HEK293 (cell line): Measurements from ENCODE around the gene CACNB3.

ENCODE experiments used
- CTCF ChIA-PET: fragments of 350-600 bp; formaldehyde crosslinking; extraction: SDS; loops from one replicate; lab custom pipeline; 2021; ENCODE audit warnings: antibody characterized with exemption; lab: Yijun Ruan, JAX
- POLR2A ChIA-PET: fragments of 300-600 bp; formaldehyde crosslinking; extraction: SDS; loops from one replicate; lab custom pipeline; 2020; ENCODE audit warnings: antibody characterized with exemption, inconsistent platforms; lab: Yijun Ruan, JAX
- H3K27ac ChIP-seq: fragments of 200-500 bp; sonication (Bioruptor generic); 2 replicates; pipeline ENCODE4 v1.5.1; 2014; ENCODE audit warnings: low read depth, low read length, control low read depth, inconsistent platforms; ENCODE audit errors: extremely low read depth
- H3K36me3 ChIP-seq, 2 experiments: fragments of 200-500 bp in 1 of 2; sonication (Bioruptor generic) in 1 of 2; 1 replicate in 1 of 2; 2 replicates in 1 of 2; pipeline ENCODE4 v1.5.1; 2014 to 2017; ENCODE audit warnings: inconsistent platforms in 2 of 2, low read length in 2 of 2; ENCODE audit not compliant: control insufficient read depth in 2 of 2, insufficient read depth in 1 of 2
- H3K4me1 ChIP-seq: fragments of 200-500 bp; sonication (Bioruptor generic); 2 replicates; pipeline ENCODE4 v1.5.1; 2014; ENCODE audit warnings: mild to moderate bottlenecking, low read length, inconsistent platforms; ENCODE audit not compliant: control insufficient read depth, insufficient read depth
- H3K4me3 ChIP-seq: 2 replicates; pipeline ENCODE4 v1.5.1; 2011; ENCODE audit warnings: low read depth, mild to moderate bottlenecking, control low read depth, low read length, moderate library complexity
- H3K9me3 ChIP-seq: fragments of 200-500 bp; sonication (Bioruptor generic); 2 replicates; pipeline ENCODE4 v1.5.1; 2014; ENCODE audit warnings: low read depth, low read length, inconsistent platforms; ENCODE audit not compliant: control insufficient read depth, insufficient read depth
- KLF9 ChIP-seq: fragments of 450-650 bp; formaldehyde crosslinking; IDR thresholded peaks from 2 replicates; pipeline ENCODE4 v1.5.1; 2016; ENCODE audit warnings: missing biosample characterization, missing genetic modification characterization, low read depth
- OSR2 ChIP-seq: fragments of 450-650 bp; formaldehyde crosslinking; IDR thresholded peaks from 2 replicates; pipeline ENCODE4 v1.5.1; 2016; ENCODE audit warnings: missing biosample characterization, missing genetic modification characterization
- PRDM1 ChIP-seq: fragments of 450-650 bp; formaldehyde crosslinking; IDR thresholded peaks from 2 replicates; pipeline ENCODE4; 2016; ENCODE audit warnings: missing biosample characterization, missing genetic modification characterization
- TRIM28 ChIP-seq: IDR thresholded peaks from 2 replicates; pipeline ENCODE4 v1.6.1; 2011; ENCODE audit warnings: low read length, control low read depth, borderline replicate concordance
- ZBTB17 ChIP-seq: fragments of 450-650 bp; formaldehyde crosslinking; IDR thresholded peaks from 2 replicates; pipeline ENCODE4 v1.5.1; 2016; ENCODE audit warnings: missing biosample characterization, missing genetic modification characterization
- ZBTB48 ChIP-seq: fragments of 450-650 bp; formaldehyde crosslinking; IDR thresholded peaks from 2 replicates; pipeline ENCODE4 v1.5.1; 2016; ENCODE audit warnings: missing biosample characterization, missing genetic modification characterization
- ZFHX2 ChIP-seq: fragments of 450-650 bp; formaldehyde crosslinking; conservative IDR thresholded peaks from 2 replicates; pipeline ENCODE4 v1.5.1; 2016; ENCODE audit warnings: missing biosample characterization, missing genetic modification characterization
- ZFP37 ChIP-seq: fragments of 450-650 bp; formaldehyde crosslinking; IDR thresholded peaks from 2 replicates; pipeline ENCODE4 v1.5.1; 2016; ENCODE audit warnings: missing biosample characterization, missing genetic modification characterization
- ZFP69B ChIP-seq: fragments of 450-650 bp; formaldehyde crosslinking; IDR thresholded peaks from 2 replicates; pipeline ENCODE4 v1.5.1; 2016; ENCODE audit warnings: missing biosample characterization, missing genetic modification characterization
- ZNF175 ChIP-seq: fragments of 450-650 bp; formaldehyde crosslinking; IDR thresholded peaks from 2 replicates; pipeline ENCODE4 v1.5.1; 2016; ENCODE audit warnings: missing biosample characterization, missing genetic modification characterization
- ZNF2 ChIP-seq: fragments of 450-650 bp; formaldehyde crosslinking; IDR thresholded peaks from 2 replicates; pipeline ENCODE4 v1.5.1; 2016; ENCODE audit warnings: missing biosample characterization, missing genetic modification characterization
- ZNF221 ChIP-seq: fragments of 450-650 bp; formaldehyde crosslinking; IDR thresholded peaks from 2 replicates; pipeline ENCODE4 v1.5.1; 2017; ENCODE audit warnings: missing biosample characterization, missing genetic modification characterization, borderline replicate concordance
- ZNF274 ChIP-seq, 2 experiments: fragments of 200-500 bp in 1 of 2; fragments of 450-650 bp in 1 of 2; sonication (Bioruptor generic) in 1 of 2; formaldehyde crosslinking in 1 of 2; IDR thresholded peaks; 2 replicates each; pipeline versions ENCODE4 v1.5.1 to v1.6.1; 2014 to 2016; ENCODE audit warnings: borderline replicate concordance in 1 of 2, inconsistent platforms in 1 of 2, low read length in 1 of 2, missing biosample characterization in 1 of 2, missing genetic modification characterization in 1 of 2
- ZNF324 ChIP-seq: fragments of 450-650 bp; formaldehyde crosslinking; IDR thresholded peaks from 2 replicates; pipeline ENCODE4 v1.5.1; 2016; ENCODE audit warnings: missing biosample characterization, missing genetic modification characterization
- ZNF366 ChIP-seq: fragments of 450-650 bp; formaldehyde crosslinking; conservative IDR thresholded peaks from 2 replicates; pipeline ENCODE4 v1.5.1; 2016; ENCODE audit warnings: missing biosample characterization, missing genetic modification characterization
- ZNF391 ChIP-seq: fragments of 450-650 bp; formaldehyde crosslinking; IDR thresholded peaks from 2 replicates; pipeline ENCODE4 v1.5.1; 2016; ENCODE audit warnings: low read depth, missing biosample characterization, missing genetic modification characterization, borderline replicate concordance
- ZNF404 ChIP-seq: fragments of 450-650 bp; formaldehyde crosslinking; IDR thresholded peaks from 2 replicates; pipeline ENCODE4 v1.5.1; 2017; ENCODE audit warnings: missing biosample characterization, missing genetic modification characterization
- ZNF530 ChIP-seq: fragments of 450-650 bp; formaldehyde crosslinking; IDR thresholded peaks from 2 replicates; pipeline ENCODE4 v1.5.1; 2016; ENCODE audit warnings: low read depth, missing biosample characterization, missing genetic modification characterization
- ZNF555 ChIP-seq: fragments of 450-650 bp; formaldehyde crosslinking; conservative IDR thresholded peaks from 2 replicates; pipeline ENCODE4 v1.5.1; 2017; ENCODE audit warnings: missing biosample characterization, mild to moderate bottlenecking, missing genetic modification characterization, inconsistent platforms
- ZNF571 ChIP-seq: fragments of 450-650 bp; formaldehyde crosslinking; IDR thresholded peaks from 2 replicates; pipeline ENCODE4 v1.5.0; 2017; ENCODE audit warnings: missing biosample characterization, missing genetic modification characterization
- ZNF660 ChIP-seq: fragments of 450-650 bp; IDR thresholded peaks from 2 replicates; pipeline ENCODE4 v1.5.1; 2018; ENCODE audit warnings: missing biosample characterization, mild to moderate bottlenecking, missing genetic modification characterization
- ZNF747 ChIP-seq: fragments of 450-650 bp; formaldehyde crosslinking; IDR thresholded peaks from 2 replicates; pipeline ENCODE4 v1.5.1; 2016; ENCODE audit warnings: missing biosample characterization, missing genetic modification characterization
- ZNF76 ChIP-seq: fragments of 450-650 bp; formaldehyde crosslinking; IDR thresholded peaks from 2 replicates; pipeline ENCODE4; 2016; ENCODE audit warnings: low read depth, missing biosample characterization, missing genetic modification characterization, borderline replicate concordance
- TF ChIP-seq, protein P1 (sequence below): fragments of 450-650 bp; IDR thresholded peaks from 2 replicates; pipeline ENCODE4 v1.5.1; 2018; ENCODE audit warnings: missing biosample characterization, mild to moderate bottlenecking, missing genetic modification characterization
- TF ChIP-seq, protein P2 (sequence below): IDR thresholded peaks from 2 replicates; pipeline ENCODE4 v1.6.1; 2011; ENCODE audit warnings: mild to moderate bottlenecking, low read depth, low read length, borderline replicate concordance
- TF ChIP-seq, protein P3 (sequence below): fragments of 450-650 bp; formaldehyde crosslinking; IDR thresholded peaks from 2 replicates; pipeline ENCODE4 v1.5.1; 2016; ENCODE audit warnings: missing biosample characterization, missing genetic modification characterization
- TF ChIP-seq, protein P4 (sequence below): fragments of 450-650 bp; formaldehyde crosslinking; IDR thresholded peaks from 2 replicates; pipeline ENCODE4 v1.5.1; 2016; ENCODE audit warnings: missing biosample characterization, missing genetic modification characterization

CACNB3 gene

DNA sequence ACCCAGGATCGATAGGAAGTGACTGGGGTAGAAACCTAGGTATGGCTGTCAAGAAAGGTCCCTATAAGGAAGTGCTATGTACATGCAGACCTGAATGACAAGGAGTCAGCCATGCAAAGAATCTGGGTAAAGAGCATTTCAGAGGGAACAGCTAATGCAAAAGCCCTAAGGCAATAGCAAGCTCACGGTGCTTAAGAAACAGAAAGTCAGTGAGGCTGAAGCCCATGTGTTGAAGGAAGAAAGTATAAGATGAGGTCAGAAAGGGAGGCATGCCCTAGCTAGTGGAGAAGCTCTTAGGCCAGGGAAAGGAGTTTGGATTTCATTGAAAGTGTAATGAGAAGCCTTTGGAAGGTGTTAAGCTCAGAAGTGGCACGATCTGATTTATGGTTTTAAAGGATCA is 23.4 kb upstream of the CACNB3 start:
- CTCF ChIA-PET = interaction anchor here (0.6 to 6.8 kb wide), 28 partner anchors 8 to 764 kb away, joined by 3 to 122 read pairs (median 3); partner anchors contain the start of gene WNT1
- no peaks in the 10 kb centered on the region for H3K9me3 ChIP-seq
- no peaks in the 10 kb centered on the region for H3K4me1 ChIP-seq
- H3K4me3 ChIP-seq = no peak overlapping the region
- TF ChIP-seq ZNF530 (tag by site-specific recombination) (no peak), ZNF404 (tag by site-specific recombination) (no peak), PRDM1 (tag by site-specific recombination) (peak; percentile 94), ZBTB17 (peak; percentile 34; the same call in 1 of the 2 replicates), ZNF274 (IDR thresholded peaks at IDR 0.05; ENCODE audit: low read length) (no peak), ZNF274 (tag by site-specific recombination; IDR thresholded peaks at IDR 0.05; ENCODE audit: borderline replicate concordance) (no peak), ZNF391 (tag by site-specific recombination) (no peak)
- TF ChIP-seq, protein P1, sequence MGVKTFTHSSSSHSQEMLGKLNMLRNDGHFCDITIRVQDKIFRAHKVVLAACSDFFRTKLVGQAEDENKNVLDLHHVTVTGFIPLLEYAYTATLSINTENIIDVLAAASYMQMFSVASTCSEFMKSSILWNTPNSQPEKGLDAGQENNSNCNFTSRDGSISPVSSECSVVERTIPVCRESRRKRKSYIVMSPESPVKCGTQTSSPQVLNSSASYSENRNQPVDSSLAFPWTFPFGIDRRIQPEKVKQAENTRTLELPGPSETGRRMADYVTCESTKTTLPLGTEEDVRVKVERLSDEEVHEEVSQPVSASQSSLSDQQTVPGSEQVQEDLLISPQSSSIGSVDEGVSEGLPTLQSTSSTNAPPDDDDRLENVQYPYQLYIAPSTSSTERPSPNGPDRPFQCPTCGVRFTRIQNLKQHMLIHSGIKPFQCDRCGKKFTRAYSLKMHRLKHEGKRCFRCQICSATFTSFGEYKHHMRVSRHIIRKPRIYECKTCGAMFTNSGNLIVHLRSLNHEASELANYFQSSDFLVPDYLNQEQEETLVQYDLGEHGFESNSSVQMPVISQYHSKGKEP = 0 out of 2 replicates have a peak, but pooled peaks have one; percentile 26
- no peak overlapping the region for H3K27ac ChIP-seq
- H3K36me3 ChIP-seq = no peaks in the 10 kb centered on the region
- POLR2A ChIA-PET = interaction anchor here (0.6 to 2.5 kb wide), 5 partner anchors 33 to 113 kb away, joined by 3 to 12 read pairs (median 3); partner anchors contain the start of gene KANSL2

DNA sequence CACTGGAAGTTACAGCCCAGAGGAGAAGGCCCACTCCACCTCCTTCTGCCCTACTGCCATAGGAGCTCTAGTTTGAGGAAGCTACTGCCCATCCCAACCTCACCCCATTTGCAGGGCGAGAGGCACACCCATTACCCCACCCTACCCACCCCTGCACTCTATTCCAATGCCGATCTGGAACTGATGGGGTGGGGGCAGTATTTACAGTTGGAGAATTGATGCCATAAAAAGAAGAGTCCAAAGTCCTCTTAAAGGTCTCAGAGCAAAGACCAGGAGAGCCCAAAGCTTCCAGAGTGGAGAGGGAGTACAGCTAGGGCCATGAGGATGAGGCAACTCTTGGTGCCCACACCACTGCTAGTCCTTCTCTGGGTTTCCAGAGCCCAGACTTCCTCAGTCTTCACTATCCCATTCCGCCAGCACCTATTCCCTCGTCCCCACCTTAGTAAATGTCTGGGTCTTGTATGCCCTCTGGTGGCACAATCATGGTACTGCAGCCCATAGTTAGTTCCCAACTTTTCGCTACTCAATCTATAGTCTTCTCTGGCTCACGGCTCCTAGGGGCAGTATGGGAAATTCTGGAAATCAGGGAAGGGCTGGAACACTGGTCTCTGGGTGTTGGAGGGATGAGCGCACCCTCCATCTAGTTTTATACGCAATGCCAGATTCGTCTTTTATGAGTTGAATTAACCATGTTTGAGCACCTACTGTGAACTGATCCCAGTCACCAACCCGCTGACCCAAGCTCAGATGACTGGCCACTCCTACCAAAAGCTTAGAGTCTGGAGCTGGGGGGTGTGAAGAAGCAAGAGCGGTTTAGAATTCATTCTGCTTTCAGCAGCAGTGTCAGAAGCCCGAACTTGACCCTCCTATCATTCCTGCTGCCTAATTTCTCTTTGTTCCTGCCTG is 22.5 kb upstream of the CACNB3 start:
- no peak overlapping the region for H3K4me3 ChIP-seq
- POLR2A ChIA-PET = interaction anchor here (0.6 to 2.5 kb wide), 4 partner anchors 34 to 113 kb away, joined by 3 to 12 read pairs (median 6); partner anchors contain the start of gene KANSL2
- H3K4me1 ChIP-seq = no peaks in the 10 kb centered on the region
- CTCF ChIA-PET = interaction anchor here (0.6 to 6.8 kb wide), 28 partner anchors 9 to 258 kb away, joined by 3 to 122 read pairs (median 3); no protein-coding TSS in a partner anchor
- no peak overlapping the region for H3K27ac ChIP-seq
- H3K36me3 ChIP-seq = no peaks in the 10 kb centered on the region
- no peaks in the 10 kb centered on the region for H3K9me3 ChIP-seq
- TF ChIP-seq ZNF76 (tag by site-specific recombination) (peak; percentile 49; the same call in 1 of the 2 replicates), ZBTB48 (tag by site-specific recombination) (no peak), ZNF175 (tag by site-specific recombination) (no peak), ZNF555 (no peak), ZFP37 (tag by site-specific recombination) (peak; percentile 34; the same call in 1 of the 2 replicates), ZNF366 (tag by site-specific recombination) (peak; percentile 50; the same call in 1 of the 2 replicates), ZNF2 (tag by site-specific recombination) (peak; percentile 69; the same call in 1 of the 2 replicates), ZFHX2 (tag by site-specific recombination) (no peak), OSR2 (tag by site-specific recombination) (no peak), ZNF571 (tag by site-specific recombination) (no peak), KLF9 (tag by site-specific recombination) (no peak), ZBTB17 (peak; percentile 91), ZNF221 (tag by site-specific recombination) (no peak), ZNF324 (tag by site-specific recombination) (0 out of 2 replicates have a peak, but pooled peaks have one; percentile 25), ZNF660 (peak; percentile 89), TRIM28 (peak; percentile 57; the same call in 1 of the 2 replicates), ZFP69B (tag by site-specific recombination) (0 out of 2 replicates have a peak, but pooled peaks have one; percentile 51), ZNF747 (no peak)
- TF ChIP-seq, protein P2, sequence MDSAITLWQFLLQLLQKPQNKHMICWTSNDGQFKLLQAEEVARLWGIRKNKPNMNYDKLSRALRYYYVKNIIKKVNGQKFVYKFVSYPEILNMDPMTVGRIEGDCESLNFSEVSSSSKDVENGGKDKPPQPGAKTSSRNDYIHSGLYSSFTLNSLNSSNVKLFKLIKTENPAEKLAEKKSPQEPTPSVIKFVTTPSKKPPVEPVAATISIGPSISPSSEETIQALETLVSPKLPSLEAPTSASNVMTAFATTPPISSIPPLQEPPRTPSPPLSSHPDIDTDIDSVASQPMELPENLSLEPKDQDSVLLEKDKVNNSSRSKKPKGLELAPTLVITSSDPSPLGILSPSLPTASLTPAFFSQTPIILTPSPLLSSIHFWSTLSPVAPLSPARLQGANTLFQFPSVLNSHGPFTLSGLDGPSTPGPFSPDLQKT = no peak
- TF ChIP-seq, protein P3, sequence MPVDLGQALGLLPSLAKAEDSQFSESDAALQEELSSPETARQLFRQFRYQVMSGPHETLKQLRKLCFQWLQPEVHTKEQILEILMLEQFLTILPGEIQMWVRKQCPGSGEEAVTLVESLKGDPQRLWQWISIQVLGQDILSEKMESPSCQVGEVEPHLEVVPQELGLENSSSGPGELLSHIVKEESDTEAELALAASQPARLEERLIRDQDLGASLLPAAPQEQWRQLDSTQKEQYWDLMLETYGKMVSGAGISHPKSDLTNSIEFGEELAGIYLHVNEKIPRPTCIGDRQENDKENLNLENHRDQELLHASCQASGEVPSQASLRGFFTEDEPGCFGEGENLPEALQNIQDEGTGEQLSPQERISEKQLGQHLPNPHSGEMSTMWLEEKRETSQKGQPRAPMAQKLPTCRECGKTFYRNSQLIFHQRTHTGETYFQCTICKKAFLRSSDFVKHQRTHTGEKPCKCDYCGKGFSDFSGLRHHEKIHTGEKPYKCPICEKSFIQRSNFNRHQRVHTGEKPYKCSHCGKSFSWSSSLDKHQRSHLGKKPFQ (tag by site-specific recombination) = no peak
- TF ChIP-seq, protein P4, sequence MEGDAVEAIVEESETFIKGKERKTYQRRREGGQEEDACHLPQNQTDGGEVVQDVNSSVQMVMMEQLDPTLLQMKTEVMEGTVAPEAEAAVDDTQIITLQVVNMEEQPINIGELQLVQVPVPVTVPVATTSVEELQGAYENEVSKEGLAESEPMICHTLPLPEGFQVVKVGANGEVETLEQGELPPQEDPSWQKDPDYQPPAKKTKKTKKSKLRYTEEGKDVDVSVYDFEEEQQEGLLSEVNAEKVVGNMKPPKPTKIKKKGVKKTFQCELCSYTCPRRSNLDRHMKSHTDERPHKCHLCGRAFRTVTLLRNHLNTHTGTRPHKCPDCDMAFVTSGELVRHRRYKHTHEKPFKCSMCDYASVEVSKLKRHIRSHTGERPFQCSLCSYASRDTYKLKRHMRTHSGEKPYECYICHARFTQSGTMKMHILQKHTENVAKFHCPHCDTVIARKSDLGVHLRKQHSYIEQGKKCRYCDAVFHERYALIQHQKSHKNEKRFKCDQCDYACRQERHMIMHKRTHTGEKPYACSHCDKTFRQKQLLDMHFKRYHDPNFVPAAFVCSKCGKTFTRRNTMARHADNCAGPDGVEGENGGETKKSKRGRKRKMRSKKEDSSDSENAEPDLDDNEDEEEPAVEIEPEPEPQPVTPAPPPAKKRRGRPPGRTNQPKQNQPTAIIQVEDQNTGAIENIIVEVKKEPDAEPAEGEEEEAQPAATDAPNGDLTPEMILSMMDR (tag by site-specific recombination) = peak; percentile 96
